A673 (cell line): ENCODE data around the gene SLC25A29. TPM values are rescaled to one million over a fixed set of nuclear protein-coding genes. Genes with fewer than 3 reads are reported as not detected.

Experiments
- BruUV-seq: library from RNA; stranded (reverse); fragments of 400-500 nt; replicated peaks from 2 replicates; lab custom pipeline; 2021; lab: Mats Ljungman, UMichigan
- CTCF ChIA-PET: fragments of 300-600 bp; sonication (Branson Sonifier 250); formaldehyde crosslinking; loops from one replicate; lab custom pipeline; 2022; ENCODE audit warnings: antibody characterized with exemption; lab: Charles Lee
- POLR2A ChIA-PET: fragments of 300-600 bp; sonication (Branson Sonifier 250); formaldehyde crosslinking; loops from one replicate; lab custom pipeline; 2022; ENCODE audit warnings: antibody characterized with exemption; ENCODE audit not compliant: low non-redundant PET; lab: Charles Lee
- DNase-seq: peaks from one replicate; pipeline ENCODE4 v3.0.0-alpha.2; 2015; ENCODE audit warnings: low spot score
- H3K27ac ChIP-seq: fragments of 200-600 bp; sonication (generic); 2 replicates; pipeline ENCODE4 v1.5.1; 2016; ENCODE audit warnings: mixed run types, low read depth, mild to moderate bottlenecking, mixed read lengths, antibody characterized with exemption, low read length; ENCODE audit not compliant: poor library complexity, severe bottlenecking
- H3K27me3 ChIP-seq: fragments of 200-600 bp; sonication (generic); replicated peaks from 2 replicates; pipeline ENCODE4 v1.6.1; 2017; ENCODE audit warnings: mixed run types, low read depth, mild to moderate bottlenecking, mixed read lengths, antibody characterized with exemption, low read length; ENCODE audit not compliant: insufficient read depth, poor library complexity
- H3K36me3 ChIP-seq: fragments of 200-600 bp; sonication (generic); 2 replicates; pipeline ENCODE4 v1.6.1; 2016; ENCODE audit warnings: mixed run types, mild to moderate bottlenecking, mixed read lengths, antibody characterized with exemption, low read length; ENCODE audit not compliant: insufficient read depth, poor library complexity, severe bottlenecking
- H3K4me1 ChIP-seq: fragments of 200-600 bp; sonication (generic); 2 replicates; pipeline ENCODE4 v1.6.1; 2017; ENCODE audit warnings: mixed run types, mild to moderate bottlenecking, mixed read lengths, antibody characterized with exemption, low read length; ENCODE audit not compliant: insufficient read depth, poor library complexity, severe bottlenecking
- H3K4me3 ChIP-seq: fragments of 200-600 bp; sonication (generic); 2 replicates; pipeline ENCODE4 v1.5.1; 2016; ENCODE audit warnings: low read depth, mixed run types, mild to moderate bottlenecking, mixed read lengths, low read length; ENCODE audit not compliant: poor library complexity, severe bottlenecking
- H3K9me3 ChIP-seq: fragments of 200-600 bp; sonication (generic); 2 replicates; pipeline ENCODE4 v1.6.1; 2016; ENCODE audit warnings: mixed run types, low read depth, mild to moderate bottlenecking, mixed read lengths, antibody characterized with exemption, low read length; ENCODE audit not compliant: poor library complexity, severe bottlenecking
- CTCF ChIP-seq: fragments of 300-800, 200-600 bp; sonication (generic); conservative IDR thresholded peaks from 2 replicates; pipeline ENCODE4 v1.5.1; 2017; ENCODE audit warnings: low read depth, mild to moderate bottlenecking, antibody characterized with exemption, low read length, moderate library complexity, mixed read lengths
- EZH2 ChIP-seq: fragments of 200-600 bp; sonication (generic); IDR thresholded peaks from 2 replicates; pipeline ENCODE4 v1.6.1; 2017; ENCODE audit warnings: borderline replicate concordance, low read depth, mild to moderate bottlenecking, mixed read lengths, antibody characterized with exemption, low read length; ENCODE audit not compliant: poor library complexity, severe bottlenecking
- intact Hi-C: fragments of 100-400 bp; cut with micrococcal nuclease; formaldehyde crosslinking; loops from one replicate; pipeline ENCODE4 v1.10.0; 2022; ENCODE audit not compliant: unreplicated experiment
- total RNA-seq: library from RNA; stranded (reverse); gene quantifications from 2 replicates; pipeline ENCODE4 v1.2.3, GENCODE V29; 2021

The SLC25A29 gene
- total RNA-seq, 1 experiment from 2014 or later: 49.3 TPM

GRCh38 chr14:100325231-100325632, 19.0 kb upstream of the SLC25A29 start:
- no TSS peak for BruUV-seq
- H3K9me3 ChIP-seq: no peaks in the 10 kb centered on the region
- no peaks in the 10 kb centered on the region for H3K27me3 ChIP-seq
- no peaks in the 10 kb centered on the region for H3K36me3 ChIP-seq
- intact Hi-C loops: no loop called here
- POLR2A ChIA-PET: no interaction called here
- no peak overlapping the region for H3K4me3 ChIP-seq
- H3K4me1 ChIP-seq: no peaks in the 10 kb centered on the region
- TF ChIP-seq CTCF (no peak), EZH2 (no peak)
- no peak overlapping the region for H3K27ac ChIP-seq
- no peak for DNase-seq
- CTCF ChIA-PET: no interaction called here

GRCh38 chr14:100323942-100324307, 17.7 kb upstream of the SLC25A29 start:
- H3K36me3 ChIP-seq: no peaks in the 10 kb centered on the region
- DNase-seq: no peak
- no peaks in the 10 kb centered on the region for H3K27me3 ChIP-seq
- TF ChIP-seq CTCF (no peak), EZH2 (no peak)
- ChIA-PET POLR2A (no interaction called here), CTCF (no interaction called here)
- H3K4me3 ChIP-seq: no peak overlapping the region
- no TSS peak for BruUV-seq
- no peaks in the 10 kb centered on the region for H3K9me3 ChIP-seq
- no peak overlapping the region for H3K27ac ChIP-seq
- no peaks in the 10 kb centered on the region for H3K4me1 ChIP-seq
- intact Hi-C loops: no loop called here

GRCh38 chr14:100323121-100323941, 17.1 kb upstream of the SLC25A29 start, which contains the start of gene SLC25A47:
Gene SLC25A47 (plus strand): TSS chr14:100323339. CDS start chr14:100323415, 76 bp downstream.
- intact Hi-C loops: no loop called here
- no peak within 1 kb of the TSS for H3K27ac ChIP-seq
- no peaks in the 10 kb centered on the region for H3K4me1 ChIP-seq
- ChIA-PET POLR2A (no interaction called here), CTCF (no interaction called here)
- DNase-seq: no peak
- no peak within 1 kb of the TSS for H3K4me3 ChIP-seq
- no TSS peak for BruUV-seq
- H3K36me3 ChIP-seq: no peaks in the 10 kb centered on the region
- H3K27me3 ChIP-seq: no peaks in the 10 kb centered on the region
- no peak for TF ChIP-seq CTCF
- TF ChIP-seq EZH2: no peak
- H3K9me3 ChIP-seq: no peaks in the 10 kb centered on the region
